ENCODE results near the gene CARD11. TPM values are rescaled to one million over a fixed set of nuclear protein-coding genes. Genes with fewer than 3 reads are reported as not detected.

The CARD11 gene
- total and polyA plus RNA-seq, 2 experiments from 2014 or later, result 17.7 to 29.0 TPM

DNA sequence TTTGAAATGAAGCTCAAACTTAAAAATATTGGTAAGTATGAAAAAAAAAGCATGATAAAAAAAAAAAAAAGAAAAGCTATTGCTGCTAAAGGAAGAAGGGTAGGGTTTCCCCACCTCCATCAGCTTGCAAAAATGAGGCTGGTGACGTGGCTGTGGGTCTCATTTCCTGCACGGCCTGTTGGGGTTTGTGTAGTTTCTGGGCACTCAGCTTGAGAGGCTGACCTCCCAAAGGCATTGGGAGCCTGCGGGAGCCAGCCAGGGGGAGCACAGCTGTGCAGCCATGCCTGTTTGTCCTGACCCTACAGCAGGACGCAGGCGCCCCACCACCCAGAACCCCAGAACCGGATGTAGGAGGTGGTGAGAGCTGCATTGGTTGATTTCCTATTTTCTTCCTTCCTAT lies 48.8 kb upstream of the CARD11 start (continued):
- TF ChIP-seq, protein P1, sequence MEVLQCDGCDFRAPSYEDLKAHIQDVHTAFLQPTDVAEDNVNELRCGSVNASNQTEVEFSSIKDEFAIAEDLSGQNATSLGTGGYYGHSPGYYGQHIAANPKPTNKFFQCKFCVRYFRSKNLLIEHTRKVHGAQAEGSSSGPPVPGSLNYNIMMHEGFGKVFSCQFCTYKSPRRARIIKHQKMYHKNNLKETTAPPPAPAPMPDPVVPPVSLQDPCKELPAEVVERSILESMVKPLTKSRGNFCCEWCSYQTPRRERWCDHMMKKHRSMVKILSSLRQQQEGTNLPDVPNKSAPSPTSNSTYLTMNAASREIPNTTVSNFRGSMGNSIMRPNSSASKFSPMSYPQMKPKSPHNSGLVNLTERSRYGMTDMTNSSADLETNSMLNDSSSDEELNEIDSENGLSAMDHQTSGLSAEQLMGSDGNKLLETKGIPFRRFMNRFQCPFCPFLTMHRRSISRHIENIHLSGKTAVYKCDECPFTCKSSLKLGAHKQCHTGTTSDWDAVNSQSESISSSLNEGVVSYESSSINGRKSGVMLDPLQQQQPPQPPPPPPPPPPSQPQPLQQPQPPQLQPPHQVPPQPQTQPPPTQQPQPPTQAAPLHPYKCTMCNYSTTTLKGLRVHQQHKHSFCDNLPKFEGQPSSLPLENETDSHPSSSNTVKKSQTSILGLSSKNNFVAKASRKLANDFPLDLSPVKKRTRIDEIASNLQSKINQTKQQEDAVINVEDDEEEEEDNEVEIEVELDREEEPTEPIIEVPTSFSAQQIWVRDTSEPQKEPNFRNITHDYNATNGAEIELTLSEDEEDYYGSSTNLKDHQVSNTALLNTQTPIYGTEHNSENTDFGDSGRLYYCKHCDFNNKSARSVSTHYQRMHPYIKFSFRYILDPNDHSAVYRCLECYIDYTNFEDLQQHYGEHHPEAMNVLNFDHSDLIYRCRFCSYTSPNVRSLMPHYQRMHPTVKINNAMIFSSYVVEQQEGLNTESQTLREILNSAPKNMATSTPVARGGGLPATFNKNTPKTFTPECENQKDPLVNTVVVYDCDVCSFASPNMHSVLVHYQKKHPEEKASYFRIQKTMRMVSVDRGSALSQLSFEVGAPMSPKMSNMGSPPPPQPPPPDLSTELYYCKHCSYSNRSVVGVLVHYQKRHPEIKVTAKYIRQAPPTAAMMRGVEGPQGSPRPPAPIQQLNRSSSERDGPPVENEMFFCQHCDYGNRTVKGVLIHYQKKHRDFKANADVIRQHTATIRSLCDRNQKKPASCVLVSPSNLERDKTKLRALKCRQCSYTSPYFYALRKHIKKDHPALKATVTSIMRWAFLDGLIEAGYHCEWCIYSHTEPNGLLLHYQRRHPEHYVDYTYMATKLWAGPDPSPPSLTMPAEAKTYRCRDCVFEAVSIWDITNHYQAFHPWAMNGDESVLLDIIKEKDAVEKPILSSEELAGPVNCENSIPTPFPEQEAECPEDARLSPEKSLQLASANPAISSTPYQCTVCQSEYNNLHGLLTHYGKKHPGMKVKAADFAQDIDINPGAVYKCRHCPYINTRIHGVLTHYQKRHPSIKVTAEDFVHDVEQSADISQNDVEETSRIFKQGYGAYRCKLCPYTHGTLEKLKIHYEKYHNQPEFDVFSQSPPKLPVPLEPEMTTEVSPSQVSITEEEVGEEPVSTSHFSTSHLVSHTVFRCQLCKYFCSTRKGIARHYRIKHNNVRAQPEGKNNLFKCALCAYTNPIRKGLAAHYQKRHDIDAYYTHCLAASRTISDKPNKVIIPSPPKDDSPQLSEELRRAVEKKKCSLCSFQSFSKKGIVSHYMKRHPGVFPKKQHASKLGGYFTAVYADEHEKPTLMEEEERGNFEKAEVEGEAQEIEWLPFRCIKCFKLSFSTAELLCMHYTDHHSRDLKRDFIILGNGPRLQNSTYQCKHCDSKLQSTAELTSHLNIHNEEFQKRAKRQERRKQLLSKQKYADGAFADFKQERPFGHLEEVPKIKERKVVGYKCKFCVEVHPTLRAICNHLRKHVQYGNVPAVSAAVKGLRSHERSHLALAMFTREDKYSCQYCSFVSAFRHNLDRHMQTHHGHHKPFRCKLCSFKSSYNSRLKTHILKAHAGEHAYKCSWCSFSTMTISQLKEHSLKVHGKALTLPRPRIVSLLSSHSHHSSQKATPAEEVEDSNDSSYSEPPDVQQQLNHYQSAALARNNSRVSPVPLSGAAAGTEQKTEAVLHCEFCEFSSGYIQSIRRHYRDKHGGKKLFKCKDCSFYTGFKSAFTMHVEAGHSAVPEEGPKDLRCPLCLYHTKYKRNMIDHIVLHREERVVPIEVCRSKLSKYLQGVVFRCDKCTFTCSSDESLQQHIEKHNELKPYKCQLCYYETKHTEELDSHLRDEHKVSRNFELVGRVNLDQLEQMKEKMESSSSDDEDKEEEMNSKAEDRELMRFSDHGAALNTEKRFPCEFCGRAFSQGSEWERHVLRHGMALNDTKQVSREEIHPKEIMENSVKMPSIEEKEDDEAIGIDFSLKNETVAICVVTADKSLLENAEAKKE (CRISPR knock-in tag; IDR thresholded peaks at IDR 0.05), result no peak
- TF ChIP-seq POLR2AphosphoS5 (IDR thresholded peaks at IDR 0.05; ENCODE audit: low read depth), result no peak

DNA sequence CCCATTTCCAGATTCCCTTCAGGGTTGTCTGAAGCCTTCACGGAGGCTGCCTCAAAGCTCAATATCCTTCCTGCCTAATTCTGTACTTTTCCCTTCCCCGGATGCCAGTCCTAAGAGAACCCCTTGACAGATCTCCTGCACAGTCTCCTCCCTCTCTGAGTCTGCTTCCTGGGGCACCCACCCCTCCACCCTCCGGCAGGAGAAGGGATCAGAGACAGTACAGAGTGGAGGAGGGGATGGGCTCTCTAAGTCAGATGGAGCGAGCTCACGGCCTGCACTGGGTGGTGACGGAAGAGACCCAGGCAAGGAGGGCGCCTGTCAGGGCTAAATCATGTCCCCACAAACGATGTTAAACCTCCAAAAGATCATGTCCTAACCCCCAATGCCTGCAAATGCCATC lies 48.0 kb upstream of the CARD11 start:
- H3K4me1 ChIP-seq (ENCODE audit: insufficient read depth), result no peaks in the 10 kb centered on the region
- H3K9me2 ChIP-seq (ENCODE audit: insufficient read depth), result no peaks in the 10 kb centered on the region
- no peaks in the 10 kb centered on the region for H3K79me2 ChIP-seq (replicated peaks; ENCODE audit: insufficient read depth)
- no peak overlapping the region for H3K27ac ChIP-seq (ENCODE audit: low read depth)
- DNase-seq (ENCODE audit: low spot score) (no peak), ATAC-seq (no peak)
- H3F3A ChIP-seq (replicated peaks; ENCODE audit: low read depth), result no peaks in the 10 kb centered on the region
- Mint-ChIP-seq H3K9me3 (no peaks in the 10 kb centered on the region; the same call in 2 of the 3 replicates), H3K4me3 (no peak overlapping the region), H3K27me3 (ENCODE audit: insufficient read depth, low read depth, poor library complexity) (peaks cover 2% of the 10 kb centered on the region), H3K36me3 (ENCODE audit: low read depth) (no peaks in the 10 kb centered on the region), H3K27ac (no peak overlapping the region), H3K4me1 (peaks cover 5% of the 10 kb centered on the region)
- H3K4me3 ChIP-seq, result no peak overlapping the region
- H2AFZ ChIP-seq, result 0 out of 2 replicates have a peak overlapping the region, but pooled peaks have one; percentile 18
- H3K36me3 ChIP-seq (ENCODE audit: insufficient read depth), result no peaks in the 10 kb centered on the region
- H3K4me2 ChIP-seq, result no peak overlapping the region
- no peaks in the 10 kb centered on the region for H4K20me1 ChIP-seq (replicated peaks; ENCODE audit: insufficient read depth)
- no peaks in the 10 kb centered on the region for H3K27me3 ChIP-seq (ENCODE audit: insufficient read depth)
- TF ChIP-seq JUNB (IDR thresholded peaks at IDR 0.05; ENCODE audit: unreplicated experiment), result no peak
- TF ChIP-seq, protein P1 (CRISPR knock-in tag; IDR thresholded peaks at IDR 0.05), result no peak
- TF ChIP-seq, protein P2, sequence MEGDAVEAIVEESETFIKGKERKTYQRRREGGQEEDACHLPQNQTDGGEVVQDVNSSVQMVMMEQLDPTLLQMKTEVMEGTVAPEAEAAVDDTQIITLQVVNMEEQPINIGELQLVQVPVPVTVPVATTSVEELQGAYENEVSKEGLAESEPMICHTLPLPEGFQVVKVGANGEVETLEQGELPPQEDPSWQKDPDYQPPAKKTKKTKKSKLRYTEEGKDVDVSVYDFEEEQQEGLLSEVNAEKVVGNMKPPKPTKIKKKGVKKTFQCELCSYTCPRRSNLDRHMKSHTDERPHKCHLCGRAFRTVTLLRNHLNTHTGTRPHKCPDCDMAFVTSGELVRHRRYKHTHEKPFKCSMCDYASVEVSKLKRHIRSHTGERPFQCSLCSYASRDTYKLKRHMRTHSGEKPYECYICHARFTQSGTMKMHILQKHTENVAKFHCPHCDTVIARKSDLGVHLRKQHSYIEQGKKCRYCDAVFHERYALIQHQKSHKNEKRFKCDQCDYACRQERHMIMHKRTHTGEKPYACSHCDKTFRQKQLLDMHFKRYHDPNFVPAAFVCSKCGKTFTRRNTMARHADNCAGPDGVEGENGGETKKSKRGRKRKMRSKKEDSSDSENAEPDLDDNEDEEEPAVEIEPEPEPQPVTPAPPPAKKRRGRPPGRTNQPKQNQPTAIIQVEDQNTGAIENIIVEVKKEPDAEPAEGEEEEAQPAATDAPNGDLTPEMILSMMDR (conservative IDR thresholded peaks at IDR 0.05; ENCODE audit: low read depth in 2 of 2), result no peak
- no peak for TF ChIP-seq EZH2phosphoT487 (IDR thresholded peaks at IDR 0.05; ENCODE audit: unreplicated experiment)
- TF ChIP-seq CREB1 (CRISPR knock-in tag; IDR thresholded peaks at IDR 0.05; ENCODE audit: low read depth), result no peak
- TF ChIP-seq STAT1 (IDR thresholded peaks at IDR 0.05; ENCODE audit: unreplicated experiment), result no peak
- no peak for TF ChIP-seq POLR2AphosphoS5 (IDR thresholded peaks at IDR 0.05; ENCODE audit: low read depth)
- TF ChIP-seq EZH2 (IDR thresholded peaks at IDR 0.05; ENCODE audit: low read depth, unreplicated experiment), result no peak
